A172 (cell line): ENCODE measurements around the gene PHYKPL. TPM values are rescaled to one million over a fixed set of nuclear protein-coding genes. Genes with fewer than 3 reads are reported as not detected.
A peak's percentile ranks its signal among the peaks of the same experiment; 100 is the strongest.
"Not testable (repeated sequence)": the region's sequence is repeated elsewhere in the genome, so short reads cannot be mapped to it uniquely, and the experiment has no call there.

ENCODE experiments used
- DNase-seq: peaks from one replicate; pipeline ENCODE4 v3.0.0-alpha.2; 2015; ENCODE audit warnings: low spot score
- total RNA-seq: library from RNA; depleted of rRNA; stranded (reverse); fragments of >200 nt; shearing (Covaris generic); gene quantifications from 2 replicates; pipeline ENCODE4 v1.2.3, GENCODE V29; 2014

Gene PHYKPL
- total RNA-seq, 1 experiment from 2014 or later: 2.4 TPM

- not testable (repeated sequence) for DNase-seq
Measured at GRCh38 chr5:178239626-178240301, 7.2 kb upstream of the PHYKPL start.

DNA sequence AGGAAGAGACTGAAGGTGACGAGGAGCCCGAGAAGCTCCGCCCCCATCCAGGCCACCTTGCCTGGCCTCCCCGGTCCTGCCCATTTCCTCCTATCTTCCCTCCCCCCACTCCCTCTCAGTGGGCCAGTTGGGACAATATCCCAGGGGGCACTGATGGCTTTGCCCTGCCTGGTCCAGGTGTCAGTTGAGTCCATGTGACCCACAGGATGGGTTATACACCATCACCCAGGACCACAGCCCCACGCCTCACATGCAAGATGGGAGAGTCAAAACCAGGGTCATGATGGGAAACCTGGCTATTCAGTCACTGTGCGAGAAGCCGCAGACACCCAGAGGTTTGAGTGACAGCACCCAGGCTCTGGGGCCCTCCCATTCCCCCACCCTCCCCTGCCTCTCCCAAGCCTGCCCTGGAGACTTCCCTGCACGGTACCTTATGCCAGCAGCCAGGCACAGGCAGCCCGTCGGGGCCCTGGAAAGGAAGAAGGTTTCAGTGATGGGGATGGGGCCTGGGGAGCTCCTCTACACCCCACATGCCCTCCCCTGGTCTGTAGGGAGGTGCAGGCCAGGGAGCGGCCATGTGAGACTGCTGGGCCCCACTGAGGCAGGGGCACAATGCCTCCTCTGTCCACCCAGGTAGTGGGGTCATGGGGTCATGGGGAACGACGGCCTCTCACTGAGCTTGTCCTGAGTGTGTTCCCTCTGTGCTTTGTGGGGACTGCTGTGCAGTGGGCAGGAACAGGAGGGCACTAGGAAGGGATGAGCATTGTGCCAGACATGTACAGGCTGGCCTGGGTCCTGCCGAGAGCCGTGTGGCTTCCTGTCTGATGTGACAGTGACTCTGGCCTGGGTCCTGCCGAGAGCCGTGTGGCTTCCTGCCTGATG, 6.3 kb upstream of the PHYKPL start:
- DNase-seq: no peak

- DNase-seq: no peak
Measured at GRCh38 chr5:178238313-178238635, 5.7 kb upstream of the PHYKPL start.

GRCh38 chr5:178237431-178238312, 5.1 kb upstream of the PHYKPL start:
- no peak for DNase-seq

DNA sequence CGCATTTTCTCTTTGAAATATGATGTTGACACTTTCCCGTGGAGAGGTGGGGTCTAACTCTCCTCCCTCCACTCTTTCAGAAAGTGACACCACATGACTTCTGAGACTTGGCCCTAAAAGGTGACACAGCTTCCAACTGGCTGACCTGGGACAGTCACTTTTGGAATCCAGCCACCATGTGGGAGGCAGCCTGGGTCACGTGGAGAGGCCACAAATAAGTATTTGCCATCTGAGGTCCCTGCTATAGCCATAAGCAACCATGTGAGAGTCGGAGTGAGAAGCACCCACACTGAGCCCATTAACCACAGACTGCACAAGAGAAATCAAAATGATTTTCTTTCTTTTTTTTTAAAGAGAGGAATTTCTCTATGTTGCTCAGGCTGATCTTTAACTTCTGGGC, 4.1 kb upstream of the PHYKPL start:
- no peak for DNase-seq

DNA sequence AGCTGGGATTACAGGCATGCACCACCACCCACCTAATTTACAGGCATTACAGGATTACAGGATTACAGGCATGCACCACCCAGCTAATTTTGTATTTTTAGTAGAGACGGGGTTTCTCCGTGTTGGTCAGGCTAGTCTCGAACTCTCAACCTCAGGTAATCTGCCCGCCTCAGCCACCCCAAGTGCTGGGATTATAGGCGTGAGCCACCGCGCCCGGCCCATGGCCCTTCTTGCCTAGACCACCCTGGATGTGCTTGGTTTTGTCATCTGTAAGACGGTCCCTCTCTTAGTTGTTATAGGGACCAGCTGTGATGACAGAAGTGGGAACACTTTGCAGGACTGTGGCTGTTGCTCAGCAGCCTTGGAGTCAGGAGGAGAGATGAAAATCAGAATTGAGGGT, 3.5 kb upstream of the PHYKPL start:
- DNase-seq: no peak

DNA sequence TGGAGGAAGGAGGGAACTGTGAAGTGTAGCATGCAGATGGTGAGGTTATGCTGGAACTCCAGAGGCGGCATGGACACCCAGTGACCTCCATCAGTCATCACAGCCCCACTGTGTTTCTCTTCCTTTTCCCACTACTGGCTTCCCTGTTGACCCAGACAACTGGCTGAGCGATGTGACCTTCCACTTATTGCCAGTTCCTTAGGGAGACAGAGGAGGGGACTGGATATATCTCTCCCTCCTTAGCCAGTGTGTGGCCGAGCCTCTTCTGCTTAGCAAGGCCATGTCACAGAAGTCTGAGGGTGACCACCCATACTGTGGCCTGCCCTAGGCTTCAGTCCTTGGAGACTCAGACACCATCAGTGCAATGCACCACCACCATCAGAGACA, 3.0 kb upstream of the PHYKPL start:
- DNase-seq: no peak

GRCh38 chr5:178234750-178235587, 2.4 kb upstream of the PHYKPL start:
- DNase-seq: peak; percentile 33

DNA sequence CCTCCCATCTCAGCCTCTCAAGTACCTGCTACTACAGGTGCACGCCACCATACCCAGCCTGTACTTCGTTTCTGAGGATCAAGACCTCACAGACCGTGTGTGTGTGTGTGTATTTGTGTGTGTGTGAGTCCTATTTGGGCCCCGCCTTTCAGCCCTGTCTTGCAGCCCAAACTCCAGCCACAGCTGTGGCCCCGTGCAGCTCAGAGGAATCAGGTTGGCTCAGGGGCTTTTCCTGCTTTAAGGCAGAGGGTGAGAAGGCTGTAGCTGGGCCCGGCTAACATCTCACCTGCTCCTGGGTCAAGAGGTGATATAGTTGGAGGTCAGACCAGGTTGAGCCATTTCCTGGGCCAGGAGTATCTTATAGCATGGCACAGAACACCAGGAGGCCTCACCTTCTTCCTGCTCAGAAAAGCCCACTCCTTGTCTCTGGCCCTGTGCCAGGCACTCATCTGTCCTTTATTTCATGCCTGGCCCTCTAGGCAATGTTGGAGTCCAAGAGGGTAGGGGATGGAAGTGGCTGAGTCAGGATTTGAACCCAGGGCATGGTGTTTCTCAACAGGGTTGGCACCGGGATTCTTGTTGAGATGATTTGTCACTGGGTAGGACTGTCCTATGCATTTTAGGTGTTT, 1.6 kb upstream of the PHYKPL start:
- DNase-seq: no peak

DNA sequence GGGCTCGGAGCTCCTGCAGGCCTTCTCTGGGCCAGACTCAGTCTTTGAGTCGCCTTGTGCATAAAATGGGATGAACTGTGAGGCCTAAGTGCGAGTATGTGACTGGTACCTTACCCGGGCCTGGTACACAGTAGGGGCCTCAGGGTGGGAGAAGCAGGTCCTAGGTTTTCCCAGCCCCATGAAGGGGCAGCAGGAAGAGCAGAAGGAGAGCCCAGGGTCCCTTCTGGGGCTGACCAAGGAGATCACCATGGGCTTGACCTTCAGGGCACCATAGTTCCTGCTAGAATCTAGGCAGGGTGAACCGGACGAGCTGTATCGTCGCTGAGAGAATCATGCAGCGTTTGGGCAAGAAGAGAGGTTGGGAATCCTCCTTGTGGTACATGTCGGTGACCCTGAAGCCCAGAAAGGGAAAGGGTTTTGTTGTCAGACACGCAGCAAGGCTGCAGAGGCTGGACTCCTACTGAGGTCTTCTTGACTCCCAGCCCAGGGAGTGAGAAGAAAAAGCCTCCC, 373 bp upstream of the PHYKPL start:
- no peak for DNase-seq

DNA sequence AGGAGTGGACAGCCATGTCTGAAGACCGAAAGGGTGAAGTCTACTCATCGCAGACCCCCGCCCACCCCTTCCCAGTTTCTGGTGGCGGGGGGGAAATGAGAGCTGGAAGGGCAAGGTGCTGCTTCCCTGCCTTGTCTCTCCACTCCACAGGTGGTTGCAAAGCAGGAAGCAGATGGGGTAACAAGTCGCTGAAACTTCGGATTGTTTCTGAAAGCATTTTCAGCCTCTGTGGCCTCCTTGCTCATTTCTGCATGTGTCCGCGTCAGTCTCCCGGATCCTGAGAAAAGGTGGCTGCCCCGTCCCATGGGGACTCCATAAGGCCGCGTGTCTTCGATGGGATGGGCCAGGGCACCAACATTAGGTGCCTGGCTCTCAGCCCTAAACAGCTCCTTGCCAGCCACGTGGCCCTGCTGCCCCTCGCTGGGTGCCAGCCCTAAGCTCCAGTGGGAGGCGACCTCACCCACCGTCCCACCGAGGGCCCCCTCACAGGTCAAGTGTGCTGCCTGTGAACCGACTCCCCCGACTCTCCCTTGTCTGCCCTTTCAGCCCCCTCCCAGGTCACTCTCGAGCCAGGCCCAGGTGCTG, 971 bp downstream of the PHYKPL start:
- DNase-seq: no peak

- no peak for DNase-seq
Measured at GRCh38 chr5:178230879-178231538, 1.6 kb downstream of the PHYKPL start.

DNA sequence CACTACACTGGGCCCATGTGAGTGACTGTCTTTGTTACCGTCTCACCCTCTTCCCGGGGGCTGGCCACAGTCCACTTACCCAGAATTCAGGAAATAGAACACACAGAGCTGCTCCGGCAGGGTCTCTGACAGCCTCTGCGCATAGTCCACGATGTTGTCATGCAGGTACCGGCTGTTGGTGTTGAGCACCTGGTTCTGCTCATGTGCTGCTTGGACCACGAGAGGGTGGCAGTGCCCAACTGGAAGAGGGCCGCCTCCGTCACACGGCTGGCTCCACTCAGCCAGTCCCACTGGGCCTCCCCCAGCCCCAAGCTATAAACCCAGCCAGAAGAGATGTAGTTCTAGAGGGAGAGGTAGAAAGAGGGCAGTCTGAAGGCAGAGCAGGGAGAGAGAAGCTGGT, 2.7 kb downstream of the PHYKPL start:
- DNase-seq: no peak

DNA sequence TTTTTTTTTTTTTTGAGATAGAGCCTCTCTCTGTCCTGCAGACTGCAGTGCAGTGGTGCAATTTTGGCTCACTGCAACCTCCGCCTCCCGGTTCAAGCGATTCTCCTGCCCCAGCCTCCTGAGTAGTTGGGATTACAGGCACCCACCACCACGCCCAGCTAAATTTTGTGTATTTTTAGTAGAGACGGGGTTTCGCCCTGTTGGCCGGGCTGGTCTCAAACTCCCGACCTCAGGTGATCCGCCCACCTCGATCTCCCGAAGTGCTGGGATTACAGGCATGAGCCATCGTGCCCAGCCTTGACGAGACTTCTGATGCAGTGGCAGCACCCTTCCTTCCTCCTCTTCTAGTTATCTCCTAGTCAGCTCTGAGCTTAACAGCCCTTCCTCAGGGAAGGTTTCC, 3.5 kb downstream of the PHYKPL start:
- DNase-seq: not testable (repeated sequence)

GRCh38 chr5:178228609-178229008, 4.0 kb downstream of the PHYKPL start:
- no peak for DNase-seq

DNA sequence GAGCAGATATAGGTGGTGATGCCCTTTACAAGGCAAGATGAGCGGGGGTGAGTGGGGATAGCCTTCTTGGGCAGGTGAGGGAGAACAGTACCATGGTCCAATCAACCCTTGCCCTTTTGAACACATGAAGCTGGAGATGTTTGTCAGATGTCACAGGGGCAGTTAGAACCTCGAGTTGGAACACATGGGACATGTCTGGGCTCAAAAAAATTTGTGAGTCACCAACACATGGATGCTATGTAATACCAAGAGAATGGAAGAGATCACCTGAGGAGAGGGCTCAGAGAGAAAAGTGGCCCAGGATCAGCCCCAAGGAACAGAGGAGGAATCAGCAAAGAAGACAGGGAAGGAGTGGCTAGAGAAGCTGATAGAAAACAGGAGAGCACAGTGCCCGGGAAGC, 4.7 kb downstream of the PHYKPL start:
- DNase-seq: no peak

GRCh38 chr5:178227138-178227659, 5.4 kb downstream of the PHYKPL start:
- DNase-seq: no peak

DNA sequence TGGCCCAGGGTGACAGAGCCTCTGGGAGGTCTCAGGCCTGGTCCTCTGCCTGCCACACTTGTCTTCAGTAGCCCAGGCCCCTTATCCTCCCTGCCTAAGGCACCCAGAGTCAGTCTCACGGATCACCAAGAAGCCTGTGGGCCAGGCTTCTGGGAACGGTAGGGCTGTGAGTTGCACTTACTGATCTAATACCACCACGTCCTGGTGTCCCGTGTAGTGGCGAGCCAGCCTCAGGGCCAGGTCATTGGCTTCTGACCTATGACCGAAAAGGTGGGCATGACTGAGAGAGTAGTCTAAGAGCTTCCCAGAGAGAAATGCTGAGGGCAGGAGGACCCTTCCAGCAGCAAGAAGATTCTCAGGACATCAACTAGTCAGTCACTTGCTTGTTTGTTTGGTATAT, 7.4 kb downstream of the PHYKPL start:
- DNase-seq: no peak

DNA sequence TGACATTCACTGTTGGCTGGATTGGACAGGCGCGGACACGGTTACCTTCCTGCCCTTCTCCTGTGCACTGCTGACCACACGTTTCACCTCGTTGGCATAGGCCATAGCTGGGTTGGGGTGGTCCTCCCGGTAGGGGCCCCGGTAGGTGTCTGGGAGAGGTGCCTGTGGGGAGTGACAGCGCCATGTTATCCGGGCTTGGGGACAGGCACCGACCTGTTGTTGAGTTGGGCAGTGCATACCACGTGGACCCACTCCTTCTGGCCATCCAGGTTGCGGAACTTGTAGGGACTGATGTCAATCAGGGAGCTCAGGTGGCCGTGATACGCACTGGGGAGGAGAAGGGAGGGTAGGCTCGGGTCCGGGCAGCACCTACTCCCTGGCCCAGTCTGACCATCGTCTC, 8.2 kb downstream of the PHYKPL start:
- no peak for DNase-seq
